ENCODE results near the gene PSENEN.
A peak's percentile ranks its signal among the peaks of the same experiment; 100 is the strongest.

Gene PSENEN

GRCh38 chr19:35703343-35703742 is 42.1 kb upstream of the PSENEN start:
- no peak for TF ChIP-seq FOXP2 (optimal IDR thresholded peaks at IDR 0.05; ENCODE audit: borderline replicate concordance, extremely low read depth, extremely low read length, insufficient read depth)
- TF ChIP-seq REST (IDR thresholded peaks at IDR 0.05; ENCODE audit: insufficient read depth in 1 of 2, low read depth in 2 of 2, low read length in 2 of 2) = no peak
- TF ChIP-seq POLR2AphosphoS5 (IDR thresholded peaks at IDR 0.05; ENCODE audit: low read depth, low read length) = no peak
- no peak for TF ChIP-seq TAF1 (IDR thresholded peaks at IDR 0.05; ENCODE audit: borderline replicate concordance, insufficient read depth, low read length)
- TF ChIP-seq SIN3A (IDR thresholded peaks at IDR 0.05; ENCODE audit: borderline replicate concordance, insufficient read depth, low read length) = no peak

GRCh38 chr19:35704218-35704617 is 41.2 kb upstream of the PSENEN start, which contains the start of gene ZBTB32:
Gene ZBTB32, plus strand, starts transcription at chr19:35704558. Its CDS starts 10,069 bp downstream, at chr19:35714627.
- no peak for TF ChIP-seq TAF1 (IDR thresholded peaks at IDR 0.05; ENCODE audit: borderline replicate concordance, insufficient read depth, low read length)
- peak; percentile 59 to 80 for TF ChIP-seq REST (IDR thresholded peaks at IDR 0.05; ENCODE audit: insufficient read depth in 1 of 2, low read depth in 2 of 2, low read length in 2 of 2)

GRCh38 chr19:35708391-35708790 is 37.1 kb upstream of the PSENEN start:
- TF ChIP-seq REST (IDR thresholded peaks at IDR 0.05; ENCODE audit: insufficient read depth in 1 of 2, low read depth in 2 of 2, low read length in 2 of 2) = no peak
- no peak for TF ChIP-seq TAF1 (IDR thresholded peaks at IDR 0.05; ENCODE audit: borderline replicate concordance, insufficient read depth, low read length)
- TF ChIP-seq SIN3A (IDR thresholded peaks at IDR 0.05; ENCODE audit: borderline replicate concordance, insufficient read depth, low read length) = no peak
- TF ChIP-seq FOXP2 (optimal IDR thresholded peaks at IDR 0.05; ENCODE audit: borderline replicate concordance, extremely low read depth, extremely low read length, insufficient read depth) = no peak
- TF ChIP-seq POLR2AphosphoS5 (IDR thresholded peaks at IDR 0.05; ENCODE audit: low read depth, low read length) = no peak

- no peak for TF ChIP-seq REST (IDR thresholded peaks at IDR 0.05; ENCODE audit: insufficient read depth in 1 of 2, low read depth in 2 of 2, low read length in 2 of 2)
- TF ChIP-seq TAF1 (IDR thresholded peaks at IDR 0.05; ENCODE audit: borderline replicate concordance, insufficient read depth, low read length) = no peak
- no peak for TF ChIP-seq FOXP2 (optimal IDR thresholded peaks at IDR 0.05; ENCODE audit: borderline replicate concordance, extremely low read depth, extremely low read length, insufficient read depth)
- TF ChIP-seq SIN3A (IDR thresholded peaks at IDR 0.05; ENCODE audit: borderline replicate concordance, insufficient read depth, low read length) = no peak
- TF ChIP-seq POLR2AphosphoS5 (IDR thresholded peaks at IDR 0.05; ENCODE audit: low read depth, low read length) = no peak
Measured at GRCh38 chr19:35710784-35711723, 34.4 kb upstream of the PSENEN start.
